Fibroblast of lung (primary cell): ENCODE data around the gene CEP76. TPM values are rescaled to one million over a fixed set of nuclear protein-coding genes. Genes with fewer than 3 reads are reported as not detected.

Experiments used
- DNase-seq, 2 donors: peaks; one replicate each; pipeline versions ENCODE4 v3.0.0 to v3.0.0-alpha.2; 2010; ENCODE audit warnings: low read depth in 2 of 2
- H2AFZ ChIP-seq: 2 replicates; pipeline ENCODE4 v1.5.1; 2012; ENCODE audit warnings: low read length, control low read depth, inconsistent platforms
- H3K27ac ChIP-seq: 2 replicates; pipeline ENCODE4 v1.5.1; 2011; ENCODE audit warnings: low read length, control low read depth; ENCODE audit not compliant: insufficient read depth
- H3K27me3 ChIP-seq: 2 replicates; pipeline ENCODE4 v1.5.1; 2011; ENCODE audit warnings: mild to moderate bottlenecking, low read length; ENCODE audit not compliant: control insufficient read depth, insufficient read depth
- H3K36me3 ChIP-seq: 2 replicates; pipeline ENCODE4 v1.5.1; 2011; ENCODE audit warnings: low read length; ENCODE audit not compliant: control insufficient read depth, insufficient read depth
- H3K4me1 ChIP-seq: 2 replicates; pipeline ENCODE4 v1.5.1; 2011; ENCODE audit warnings: low read length; ENCODE audit not compliant: control insufficient read depth, insufficient read depth; ENCODE audit errors: extremely low read depth
- H3K4me2 ChIP-seq: 2 replicates; pipeline ENCODE4 v1.5.1; 2011; ENCODE audit warnings: low read length, control low read depth; ENCODE audit not compliant: insufficient read depth; ENCODE audit errors: extremely low read depth
- H3K4me3 ChIP-seq, 4 experiments: fragments of 200-600 bp in 1 of 4; sonication (generic) in 1 of 4; replicated peaks in 1 of 4; 2 replicates each; pipeline ENCODE4 v1.5.1; 2011 to 2016; ENCODE audit warnings: low read length in 4 of 4, low read depth in 3 of 4, mild to moderate bottlenecking in 3 of 4, control low read depth in 2 of 4, inconsistent platforms in 1 of 4, mixed read lengths in 1 of 4; ENCODE audit not compliant: insufficient read depth in 1 of 4; ENCODE audit errors: control extremely low read depth in 1 of 4
- H3K79me2 ChIP-seq: 2 replicates; pipeline ENCODE4 v1.5.1; 2012; ENCODE audit warnings: mild to moderate bottlenecking, low read length, inconsistent platforms; ENCODE audit not compliant: control insufficient read depth, insufficient read depth
- H3K9ac ChIP-seq: 2 replicates; pipeline ENCODE4 v1.5.1; 2011; ENCODE audit warnings: mild to moderate bottlenecking, low read length, control low read depth; ENCODE audit not compliant: insufficient read depth
- H3K9me3 ChIP-seq: 2 replicates; pipeline ENCODE4 v1.5.1; 2012; ENCODE audit warnings: low read depth, low read length; ENCODE audit not compliant: control insufficient read depth, insufficient read depth
- H4K20me1 ChIP-seq: 2 replicates; pipeline ENCODE4 v1.5.1; 2011; ENCODE audit warnings: low read length; ENCODE audit not compliant: control insufficient read depth, insufficient read depth; ENCODE audit errors: extremely low read depth
- EZH2 ChIP-seq: IDR thresholded peaks from 2 replicates; pipeline ENCODE4 v1.5.1; 2012; ENCODE audit warnings: low read length, control low read depth, mild to moderate bottlenecking; ENCODE audit errors: missing control alignments
- polyA plus RNA-seq, 2 donors: library from polyadenylated mRNA; depleted of rRNA in 1 of 2; stranded (reverse) in 1 of 2; unstranded in 1 of 2; fragments of >200 nt; gene quantifications; 2 replicates each; pipeline ENCODE4 v1.2.1, GENCODE V29; 2011 to 2012; ENCODE audit warnings: missing spikeins in 1 of 2
- total RNA-seq: library from RNA; depleted of rRNA; stranded (reverse); fragments of >200 nt; gene quantifications from 2 replicates; pipeline ENCODE4 v1.2.1, GENCODE V29; 2014
- TF ChIP-seq, protein P1 (sequence below), 2 donors: IDR thresholded peaks in 1 of 2; conservative IDR thresholded peaks in 1 of 2; 1 replicate in 1 of 2; 2 replicates in 1 of 2; pipeline ENCODE4 v1.5.1; 2011 to 2012; ENCODE audit warnings: low read length in 2 of 2, control low read depth in 1 of 2, inconsistent platforms in 1 of 2, low read depth in 1 of 2, mild to moderate bottlenecking in 1 of 2

CEP76 gene
- total and polyA plus RNA-seq, 2 donors (not counting 1 experiment from before 2014, with no cell fraction given), result 5.2 to 8.1 TPM

DNA sequence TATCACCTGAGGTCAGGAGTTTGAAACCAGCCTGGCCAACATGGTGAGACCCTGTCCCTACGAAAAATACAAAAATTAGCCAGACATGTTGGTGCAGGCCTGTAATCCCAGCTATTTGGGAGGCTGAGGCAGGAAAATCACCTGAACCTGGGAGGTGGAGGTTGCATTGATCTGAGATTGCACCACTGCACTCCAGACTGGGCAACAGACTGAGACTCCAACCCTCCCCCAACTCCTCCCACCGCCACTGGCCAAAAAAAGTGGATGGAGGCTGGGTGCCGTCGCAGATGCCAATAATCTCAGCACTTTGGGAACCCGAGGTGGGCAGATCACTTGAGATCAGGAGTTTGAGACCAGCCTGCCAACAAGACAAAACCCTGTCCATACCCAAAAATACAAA lies 34.5 kb downstream of the CEP76 start:
- H3K4me1 ChIP-seq, result no peaks in the 10 kb centered on the region
- H4K20me1 ChIP-seq, result no peaks in the 10 kb centered on the region
- no peaks in the 10 kb centered on the region for H3K27me3 ChIP-seq
- H3K79me2 ChIP-seq, result no peaks in the 10 kb centered on the region
- H3K4me2 ChIP-seq, result no peak overlapping the region
- H3K9me3 ChIP-seq, result no peaks in the 10 kb centered on the region
- H3K4me3 ChIP-seq, result no peak overlapping the region
- H3K36me3 ChIP-seq, result no peaks in the 10 kb centered on the region
- no peak for TF ChIP-seq EZH2
- TF ChIP-seq, protein P1, sequence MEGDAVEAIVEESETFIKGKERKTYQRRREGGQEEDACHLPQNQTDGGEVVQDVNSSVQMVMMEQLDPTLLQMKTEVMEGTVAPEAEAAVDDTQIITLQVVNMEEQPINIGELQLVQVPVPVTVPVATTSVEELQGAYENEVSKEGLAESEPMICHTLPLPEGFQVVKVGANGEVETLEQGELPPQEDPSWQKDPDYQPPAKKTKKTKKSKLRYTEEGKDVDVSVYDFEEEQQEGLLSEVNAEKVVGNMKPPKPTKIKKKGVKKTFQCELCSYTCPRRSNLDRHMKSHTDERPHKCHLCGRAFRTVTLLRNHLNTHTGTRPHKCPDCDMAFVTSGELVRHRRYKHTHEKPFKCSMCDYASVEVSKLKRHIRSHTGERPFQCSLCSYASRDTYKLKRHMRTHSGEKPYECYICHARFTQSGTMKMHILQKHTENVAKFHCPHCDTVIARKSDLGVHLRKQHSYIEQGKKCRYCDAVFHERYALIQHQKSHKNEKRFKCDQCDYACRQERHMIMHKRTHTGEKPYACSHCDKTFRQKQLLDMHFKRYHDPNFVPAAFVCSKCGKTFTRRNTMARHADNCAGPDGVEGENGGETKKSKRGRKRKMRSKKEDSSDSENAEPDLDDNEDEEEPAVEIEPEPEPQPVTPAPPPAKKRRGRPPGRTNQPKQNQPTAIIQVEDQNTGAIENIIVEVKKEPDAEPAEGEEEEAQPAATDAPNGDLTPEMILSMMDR (conservative IDR thresholded peaks at IDR 0.05 in 1 of 2, IDR thresholded peaks at IDR 0.05 in 1 of 2; ENCODE audit: low read depth in 1 of 2, low read length in 2 of 2), result no peak
- no peak overlapping the region for H3K9ac ChIP-seq
- H3K27ac ChIP-seq, result no peak overlapping the region
- H2AFZ ChIP-seq, result no peak overlapping the region
- DNase-seq, result no peak

- DNase-seq, result peak; percentile 61 to 80
- no peaks in the 10 kb centered on the region for H3K36me3 ChIP-seq
- H3K4me2 ChIP-seq, result no peak overlapping the region
- no peak for TF ChIP-seq EZH2
- TF ChIP-seq, protein P1 (conservative IDR thresholded peaks at IDR 0.05 in 1 of 2, IDR thresholded peaks at IDR 0.05 in 1 of 2; ENCODE audit: low read depth in 1 of 2, low read length in 2 of 2), result peak; percentile 90 to 95
- H3K27ac ChIP-seq, result no peak overlapping the region
- no peaks in the 10 kb centered on the region for H3K9me3 ChIP-seq
- no peaks in the 10 kb centered on the region for H4K20me1 ChIP-seq
- peaks cover 20% of the 10 kb centered on the region for H3K79me2 ChIP-seq
- no peak overlapping the region for H3K9ac ChIP-seq
- H3K4me3 ChIP-seq, result no peak overlapping the region
- peaks cover 2% of the 10 kb centered on the region for H3K4me1 ChIP-seq
- no peak overlapping the region for H2AFZ ChIP-seq
- H3K27me3 ChIP-seq, result no peaks in the 10 kb centered on the region
These were observed 42.5 kb downstream of the CEP76 start for GRCh38 chr18:12659904-12660605.

GRCh38 chr18:12658426-12659138 lies 43.9 kb downstream of the CEP76 start:
- H3K36me3 ChIP-seq, result no peaks in the 10 kb centered on the region
- H3K4me1 ChIP-seq, result peaks cover 2% of the 10 kb centered on the region
- DNase-seq, result peak; percentile 50 to 59
- peak overlapping the region; percentile 71 for H3K4me2 ChIP-seq
- H2AFZ ChIP-seq, result peak overlapping the region; percentile 83
- peaks cover 32% of the 10 kb centered on the region for H3K79me2 ChIP-seq
- H3K9me3 ChIP-seq, result no peaks in the 10 kb centered on the region
- TF ChIP-seq EZH2, result no peak
- TF ChIP-seq, protein P1 (conservative IDR thresholded peaks at IDR 0.05 in 1 of 2, IDR thresholded peaks at IDR 0.05 in 1 of 2; ENCODE audit: low read depth in 1 of 2, low read length in 2 of 2), result no peak
- peak overlapping the region; percentile 26 for H3K27ac ChIP-seq
- no peaks in the 10 kb centered on the region for H3K27me3 ChIP-seq
- H4K20me1 ChIP-seq, result no peaks in the 10 kb centered on the region
- peak overlapping the region; percentile 25 to 80 (median 55) for H3K4me3 ChIP-seq
- peak overlapping the region; percentile 89 for H3K9ac ChIP-seq
